B cell (primary cell): ENCODE data around the gene ICOSLG. TPM values are rescaled to one million over a fixed set of nuclear protein-coding genes. Genes with fewer than 3 reads are reported as not detected.

ENCODE experiments used
- ATAC-seq: fragments of 200-7000 bp; cut with Tn5 transposase; one replicate; pipeline ENCODE4 v1.10.0; 2021; ENCODE audit warnings: low read depth, mild to moderate bottlenecking, moderate number of reproducible peaks, moderate library complexity
- CTCF ChIA-PET: fragments of 350-600 bp; sonication (Branson Sonifier 250); formaldehyde crosslinking; loops from one replicate; lab custom pipeline; 2021; ENCODE audit warnings: antibody characterized with exemption, inconsistent platforms; lab: Charles Lee
- POLR2A ChIA-PET: fragments of 350-600 bp; sonication (Branson Sonifier 250); formaldehyde crosslinking; loops from one replicate; lab custom pipeline; 2021; ENCODE audit warnings: antibody characterized with exemption; lab: Charles Lee
- DNase-seq: peaks from one replicate; pipeline ENCODE4 v3.0.0; 2013
- H2AFZ ChIP-seq: 2 replicates; pipeline ENCODE4 v1.6.1; 2012; ENCODE audit warnings: mild to moderate bottlenecking, low read depth, low read length; ENCODE audit not compliant: insufficient read depth, poor library complexity, severe bottlenecking
- H3K27ac ChIP-seq, 2 donors: 1 replicate in 1 of 2; 2 replicates in 1 of 2; pipeline ENCODE4 v1.5.1; 2012 to 2013; ENCODE audit warnings: low read length in 2 of 2, mild to moderate bottlenecking in 2 of 2, moderate library complexity in 1 of 2
- H3K27me3 ChIP-seq, 4 experiments: fragments of 200-600 bp in 1 of 4; sonication (generic) in 1 of 4; replicated peaks in 1 of 4; 1 replicate in 2 of 4; 2 replicates in 2 of 4; pipeline versions ENCODE4 v1.6.1 to v1.7.0; 2013 to 2016; ENCODE audit warnings: low read length in 3 of 4, mild to moderate bottlenecking in 2 of 4, mixed read lengths in 1 of 4, moderate library complexity in 1 of 4; ENCODE audit not compliant: insufficient read depth in 4 of 4, control insufficient read depth in 3 of 4; ENCODE audit errors: control extremely low read depth in 1 of 4
- H3K36me3 ChIP-seq, 2 experiments: replicated peaks in 1 of 2; 1 replicate in 1 of 2; 2 replicates in 1 of 2; pipeline versions ENCODE4 v1.6.1 to v1.7.1; 2013; ENCODE audit warnings: low read length in 1 of 2; ENCODE audit not compliant: insufficient read depth in 2 of 2, control insufficient read depth in 1 of 2; ENCODE audit errors: control extremely low read depth in 1 of 2, extremely low read depth in 1 of 2
- H3K4me1 ChIP-seq, 2 donors: fragments of 200-600 bp in 1 of 2; sonication (generic) in 1 of 2; 1 replicate in 1 of 2; 2 replicates in 1 of 2; pipeline versions ENCODE4 v1.5.1 to v1.6.1; 2013 to 2017; ENCODE audit warnings: low read length in 2 of 2; ENCODE audit not compliant: control insufficient read depth in 2 of 2, insufficient read depth in 2 of 2
- H3K4me2 ChIP-seq: replicated peaks from 2 replicates; pipeline ENCODE3; 2012; ENCODE audit warnings: mild to moderate bottlenecking, low read depth, low read length; ENCODE audit not compliant: poor library complexity, severe bottlenecking
- H3K4me3 ChIP-seq, 5 experiments: fragments of 200-600 bp in 1 of 5; sonication (generic) in 1 of 5; 1 replicate in 3 of 5; 2 replicates in 2 of 5; pipeline versions ENCODE4 v1.5.1 to v1.7.0; 2011 to 2016; ENCODE audit warnings: low read length in 4 of 5, mild to moderate bottlenecking in 4 of 5, low read depth in 2 of 5, control low read depth in 1 of 5, moderate library complexity in 1 of 5; ENCODE audit not compliant: insufficient read depth in 1 of 5; ENCODE audit errors: control extremely low read depth in 1 of 5, extremely low read depth in 1 of 5
- H3K79me2 ChIP-seq: fragments of 200-600 bp; sonication (generic); one replicate; pipeline ENCODE4 v1.6.0; 2016; ENCODE audit warnings: low read length; ENCODE audit not compliant: control insufficient read depth, insufficient read depth
- H3K9ac ChIP-seq: fragments of 200-600 bp; sonication (generic); 2 replicates; pipeline ENCODE4 v1.6.1; 2017; ENCODE audit warnings: mild to moderate bottlenecking, low read length, moderate library complexity
- H3K9me3 ChIP-seq, 3 donors: one replicate each; pipeline versions ENCODE4 v1.6.1 to v1.7.1; 2013; ENCODE audit warnings: low read length in 2 of 3; ENCODE audit not compliant: control insufficient read depth in 2 of 3, insufficient read depth in 1 of 3; ENCODE audit errors: control extremely low read depth in 1 of 3
- H4K20me1 ChIP-seq: 2 replicates; pipeline ENCODE4 v1.6.0; 2012; ENCODE audit warnings: mild to moderate bottlenecking, low read length; ENCODE audit not compliant: insufficient read depth, control insufficient read depth, poor library complexity, severe bottlenecking
- H3K27ac Mint-ChIP-seq: one replicate; pipeline ENCODE4 v1.8.0; 2021; ENCODE audit warnings: mixed read lengths
- H3K27me3 Mint-ChIP-seq: one replicate; pipeline ENCODE4 v1.8.0; 2021; ENCODE audit warnings: mixed read lengths
- H3K4me1 Mint-ChIP-seq: one replicate; pipeline ENCODE4 v1.8.0; 2021; ENCODE audit warnings: mixed read lengths
- H3K4me3 Mint-ChIP-seq: one replicate; pipeline ENCODE4 v1.8.0; 2021; ENCODE audit warnings: mixed read lengths
- H3K9me3 Mint-ChIP-seq: one replicate; pipeline ENCODE4 v1.8.0; 2022; ENCODE audit warnings: mixed read lengths; ENCODE audit not compliant: insufficient read depth
- CTCF ChIP-seq: fragments of 200-600 bp; IDR thresholded peaks from one replicate; pipeline ENCODE4 v1.8.0; 2022; ENCODE audit warnings: antibody characterized with exemption, mild to moderate bottlenecking
- EZH2 ChIP-seq: IDR thresholded peaks from 2 replicates; pipeline ENCODE4 v1.6.1; 2012; ENCODE audit warnings: borderline replicate concordance, low read depth, mild to moderate bottlenecking, moderate library complexity, low read length; ENCODE audit not compliant: insufficient read depth, poor library complexity, severe bottlenecking
- WGBS: methylation state at CpG from one replicate; pipeline ENCODE4 v1.1.5; 2013; ENCODE audit warnings: missing lambda C conversion rate; ENCODE audit not compliant: insufficient coverage; 5-methylcytosine and 5-hydroxymethylcytosine counted together
- intact Hi-C: fragments of 100-400 bp; cut with micrococcal nuclease; formaldehyde crosslinking; loops from one replicate; pipeline ENCODE4 v1.10.0; 2022
- polyA plus RNA-seq: library from polyadenylated mRNA; depleted of rRNA; stranded (reverse); fragments of >200 nt; gene quantifications from 2 replicates; pipeline ENCODE4 v1.2.3, GENCODE V29; 2012
- total RNA-seq, 2 donors: library from RNA; stranded (reverse); fragments of 120-200 nt in 1 of 2; gene quantifications; 1 replicate in 1 of 2; 2 replicates in 1 of 2; pipeline versions ENCODE4 v1.2.3 to v1.2.4, GENCODE V29; 2013 to 2022

ICOSLG gene
- total and polyA plus RNA-seq, 2 donors (not counting 1 experiment from before 2014, with no cell fraction given), result 40.2 to 124 TPM

- Histone ChIP-seq H3K27me3 (no peaks in the 10 kb centered on the region), H3K4me1 (peaks cover 4 to 7% of the 10 kb centered on the region in 2 donors), H3K27ac (no peak overlapping the region), H4K20me1 (no peaks in the 10 kb centered on the region), H3K79me2 (no peaks in the 10 kb centered on the region), H3K36me3 (no peaks in the 10 kb centered on the region), H3K9me3 (no peaks in the 10 kb centered on the region), H2AFZ (no peak overlapping the region), H3K4me3 (no peak overlapping the region), H3K9ac (no peak overlapping the region), H3K4me2 (no peak overlapping the region)
- no peaks in the 10 kb centered on the region for H3K27me3 Mint-ChIP-seq
- 81% methylated on average over 3 of the region's 8 CpGs for WGBS
- intact Hi-C loops, result no loop called here
- H3K4me3 Mint-ChIP-seq, result no peak overlapping the region
- peaks cover 4% of the 10 kb centered on the region for H3K4me1 Mint-ChIP-seq
- ChIA-PET CTCF (interaction anchor here (2.2 kb wide), 1 partner anchor 35 kb away, joined by 7 read pairs; no protein-coding TSS in a partner anchor), POLR2A (interaction anchor here (0.8 kb wide), 1 partner anchor 26 kb away, joined by 3 read pairs; no protein-coding TSS in a partner anchor)
- ATAC-seq (no peak), DNase-seq (no peak)
- H3K9me3 Mint-ChIP-seq, result no peaks in the 10 kb centered on the region
- TF ChIP-seq EZH2 (no peak), CTCF (no peak)
- H3K27ac Mint-ChIP-seq, result no peak overlapping the region
These were observed 28.3 kb upstream of the ICOSLG start for GRCh38 chr21:44269090-44269489.

GRCh38 chr21:44267655-44268142 lies 27.0 kb upstream of the ICOSLG start:
- no peaks in the 10 kb centered on the region for H3K27me3 Mint-ChIP-seq
- H3K4me3 Mint-ChIP-seq, result no peak overlapping the region
- POLR2A ChIA-PET, result no interaction called here
- H3K27me3 ChIP-seq, result no peaks in the 10 kb centered on the region
- no peak overlapping the region for H3K27ac Mint-ChIP-seq
- DNase-seq (peak; percentile 62), ATAC-seq (peak; percentile 56)
- no peak overlapping the region for H2AFZ ChIP-seq
- intact Hi-C loops, result no loop called here
- H3K9me3 ChIP-seq, result no peaks in the 10 kb centered on the region
- peaks cover 4 to 7% of the 10 kb centered on the region in 2 donors for H3K4me1 ChIP-seq
- no peaks in the 10 kb centered on the region for H3K9me3 Mint-ChIP-seq
- WGBS, result 71% methylated on average over 19 of the region's 19 CpGs
- no peak overlapping the region for H3K9ac ChIP-seq
- TF ChIP-seq EZH2 (no peak), CTCF (peak; percentile 40)
- no peaks in the 10 kb centered on the region for H4K20me1 ChIP-seq
- H3K79me2 ChIP-seq, result no peaks in the 10 kb centered on the region
- H3K27ac ChIP-seq, result no peak overlapping the region
- H3K36me3 ChIP-seq, result no peaks in the 10 kb centered on the region
- H3K4me2 ChIP-seq, result peak overlapping the region; percentile 26
- no peak overlapping the region for H3K4me3 ChIP-seq
- peaks cover 4% of the 10 kb centered on the region for H3K4me1 Mint-ChIP-seq
- CTCF ChIA-PET, result interaction anchor here (0.9 to 2.2 kb wide), 4 partner anchors 29 to 457 kb away, joined by 3 to 9 read pairs (median 6); no protein-coding TSS in a partner anchor
